ENCODE data around the gene EPB41L5.

EPB41L5 gene

DNA sequence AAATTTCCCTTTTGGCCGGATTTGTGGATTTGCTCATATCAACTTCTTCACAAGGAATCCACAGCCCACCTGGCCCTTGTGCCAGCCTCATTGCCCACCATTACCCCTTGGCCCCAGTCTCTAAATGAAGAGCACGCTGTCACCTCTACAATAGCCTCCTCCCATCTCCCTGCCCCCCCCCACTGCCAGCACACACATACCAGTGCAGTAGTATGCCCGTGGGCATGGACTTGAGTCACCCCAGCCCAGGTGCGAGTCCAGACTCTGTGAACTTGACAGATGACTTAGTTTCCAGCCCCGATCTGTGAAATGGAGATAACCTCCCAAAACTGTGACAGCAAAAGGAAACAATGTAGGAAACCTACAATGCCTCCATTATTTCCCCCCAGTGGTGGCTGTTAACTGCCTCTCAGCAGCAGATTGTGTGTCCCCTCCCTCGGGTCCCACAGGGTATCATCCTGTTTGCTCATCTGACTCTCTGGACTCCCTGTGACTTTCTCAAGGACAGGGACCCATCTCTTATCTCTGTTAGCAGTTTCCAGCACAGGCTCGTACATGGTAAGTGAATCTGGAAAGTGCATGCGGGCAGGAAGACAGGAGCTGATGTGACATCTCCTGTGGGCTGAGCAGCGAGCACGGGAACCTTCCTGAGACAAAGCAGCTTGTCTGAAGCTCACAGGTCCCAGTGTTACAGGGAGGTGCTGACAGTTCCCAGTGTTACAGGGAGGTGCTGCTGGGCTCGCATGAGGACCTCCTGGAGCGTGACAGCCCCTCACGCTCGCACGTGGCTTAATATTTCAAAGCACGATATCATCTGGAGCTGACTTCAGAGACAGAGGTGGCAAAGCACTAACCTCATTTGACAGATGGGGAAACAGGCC, 214.5 kb downstream of the EPB41L5 start:
- no peak for DNase-seq

GRCh38 chr2:120228503-120228902, 215.6 kb downstream of the EPB41L5 start:
- DNase-seq, result no peak
